Loucy (cell line): ENCODE measurements around the gene BNIP3.
"Not testable (repeated sequence)": the region's sequence is repeated elsewhere in the genome, so short reads cannot be mapped to it uniquely, and the experiment has no call there.

Experiments
- H2AFZ ChIP-seq: fragments of 200-600 bp; sonication (generic); 2 replicates; pipeline ENCODE4 v1.6.0; 2016; ENCODE audit warnings: antibody characterized with exemption, mild to moderate bottlenecking, low read length, moderate library complexity
- H3F3A ChIP-seq: fragments of 200-600 bp; 2 replicates; pipeline ENCODE4 v1.6.0; 2016; ENCODE audit warnings: antibody characterized with exemption, low read depth, mild to moderate bottlenecking
- H3K27me3 ChIP-seq: fragments of 200-600 bp; sonication (generic); 2 replicates; pipeline ENCODE4 v1.6.1; 2014; ENCODE audit warnings: low read length, mild to moderate bottlenecking; ENCODE audit not compliant: insufficient read depth, poor library complexity, severe bottlenecking
- H3K36me3 ChIP-seq: fragments of 200-600 bp; sonication (generic); 2 replicates; pipeline ENCODE4 v1.6.1; 2016; ENCODE audit warnings: low read length; ENCODE audit not compliant: insufficient read depth
- H3K4me1 ChIP-seq: fragments of 200-600 bp; sonication (generic); 2 replicates; pipeline ENCODE4 v1.5.1; 2014; ENCODE audit warnings: low read length, mild to moderate bottlenecking; ENCODE audit not compliant: insufficient read depth, poor library complexity, severe bottlenecking
- H3K4me2 ChIP-seq: fragments of 200-600 bp; sonication (generic); 2 replicates; pipeline ENCODE4 v1.6.0; 2014; ENCODE audit warnings: antibody characterized with exemption, low read length, low read depth, mild to moderate bottlenecking; ENCODE audit not compliant: poor library complexity, severe bottlenecking
- H3K4me3 ChIP-seq: fragments of 200-600 bp; sonication (generic); 2 replicates; pipeline ENCODE4 v1.5.1; 2014; ENCODE audit warnings: low read length, mild to moderate bottlenecking, mixed read lengths; ENCODE audit not compliant: poor library complexity, severe bottlenecking
- H3K79me2 ChIP-seq: fragments of 200-600 bp; sonication (generic); 2 replicates; pipeline ENCODE4 v1.6.1; 2014; ENCODE audit warnings: low read length; ENCODE audit not compliant: insufficient read depth
- H3K9ac ChIP-seq: fragments of 200-600 bp; sonication (generic); 2 replicates; pipeline ENCODE4 v1.6.0; 2014; ENCODE audit warnings: mild to moderate bottlenecking, low read depth, low read length, moderate library complexity; ENCODE audit not compliant: poor library complexity, severe bottlenecking
- H3K9me2 ChIP-seq: fragments of 200-600 bp; sonication (generic); replicated peaks from 2 replicates; pipeline ENCODE4 v1.6.1; 2016; ENCODE audit warnings: low read depth, low read length, mixed read lengths
- H3K9me3 ChIP-seq: fragments of 200-600 bp; sonication (generic); 2 replicates; pipeline ENCODE4 v1.6.1; 2014; ENCODE audit warnings: mild to moderate bottlenecking, antibody characterized with exemption, low read length, low read depth; ENCODE audit not compliant: insufficient read depth
- H4K20me1 ChIP-seq: fragments of 200-600 bp; sonication (generic); 2 replicates; pipeline ENCODE4 v1.6.0; 2014; ENCODE audit warnings: antibody characterized with exemption, low read length, mild to moderate bottlenecking; ENCODE audit not compliant: insufficient read depth, poor library complexity, severe bottlenecking
- CTCF ChIP-seq: fragments of 200-600 bp; sonication (generic); conservative IDR thresholded peaks from 2 replicates; pipeline ENCODE4 v1.5.1; 2014; ENCODE audit warnings: mild to moderate bottlenecking, antibody characterized with exemption, low read length
- EZH2phosphoT487 ChIP-seq: fragments of 200-600 bp; IDR thresholded peaks from 2 replicates; pipeline ENCODE4 v1.6.1; 2018; ENCODE audit warnings: antibody characterized with exemption, mild to moderate bottlenecking, moderate library complexity, borderline replicate concordance

Gene BNIP3

GRCh38 chr10:131993275-131993674 lies 11.6 kb upstream of the BNIP3 start:
- Histone ChIP-seq H4K20me1 (no peaks in the 10 kb centered on the region), H3K4me3 (no peak overlapping the region), H3K27me3 (no peaks in the 10 kb centered on the region), H3K79me2 (no peaks in the 10 kb centered on the region), H3K4me1 (no peaks in the 10 kb centered on the region), H3K36me3 (no peaks in the 10 kb centered on the region), H3K9me2 (no peaks in the 10 kb centered on the region), H3K4me2 (no peak overlapping the region), H3K9ac (no peak overlapping the region), H3K9me3 (no peaks in the 10 kb centered on the region), H3F3A (no peaks in the 10 kb centered on the region), H2AFZ (no peak overlapping the region)
- TF ChIP-seq EZH2phosphoT487 (no peak), CTCF (no peak)

- H3K4me2 ChIP-seq = no peak overlapping the region
- H3K9me2 ChIP-seq = no peaks in the 10 kb centered on the region
- no peak overlapping the region for H3K4me3 ChIP-seq
- no peaks in the 10 kb centered on the region for H4K20me1 ChIP-seq
- H3K4me1 ChIP-seq = no peaks in the 10 kb centered on the region
- no peak overlapping the region for H3K9ac ChIP-seq
- no peaks in the 10 kb centered on the region for H3K9me3 ChIP-seq
- H2AFZ ChIP-seq = no peak overlapping the region
- H3K36me3 ChIP-seq = no peaks in the 10 kb centered on the region
- no peaks in the 10 kb centered on the region for H3K79me2 ChIP-seq
- no peak for TF ChIP-seq CTCF
- no peak for TF ChIP-seq EZH2phosphoT487
- H3F3A ChIP-seq = no peaks in the 10 kb centered on the region
- H3K27me3 ChIP-seq = no peaks in the 10 kb centered on the region
These were observed 10.0 kb upstream of the BNIP3 start for GRCh38 chr10:131991726-131992125.

GRCh38 chr10:131987786-131988185 lies 6.1 kb upstream of the BNIP3 start:
- H3K79me2 ChIP-seq, H3K27me3 ChIP-seq, H3K9me3 ChIP-seq, H3K36me3 ChIP-seq, H2AFZ ChIP-seq, H3K4me3 ChIP-seq, H3K9ac ChIP-seq, H3K4me2 ChIP-seq, H3K9me2 ChIP-seq, H4K20me1 ChIP-seq, H3K4me1 ChIP-seq, H3F3A ChIP-seq: not testable (repeated sequence)

GRCh38 chr10:131987301-131987700 lies 5.6 kb upstream of the BNIP3 start:
- not testable (repeated sequence) for H3K36me3 ChIP-seq, H3K4me3 ChIP-seq

GRCh38 chr10:131986851-131987250 lies 5.1 kb upstream of the BNIP3 start:
- not testable (repeated sequence) for H3K27me3 ChIP-seq, H3K4me1 ChIP-seq, H3K36me3 ChIP-seq, H3K9me2 ChIP-seq, H3K4me2 ChIP-seq, H3K79me2 ChIP-seq, H4K20me1 ChIP-seq, H3K9me3 ChIP-seq, H2AFZ ChIP-seq, H3F3A ChIP-seq, H3K4me3 ChIP-seq, H3K9ac ChIP-seq

More at GRCh38 chr10:131987301-131987700, 5.6 kb upstream of the BNIP3 start:
- not testable (repeated sequence) for H3K9me2 ChIP-seq, H3K9me3 ChIP-seq, H4K20me1 ChIP-seq, H3K79me2 ChIP-seq, H2AFZ ChIP-seq, H3K4me2 ChIP-seq, H3K9ac ChIP-seq, H3K4me1 ChIP-seq, H3K27me3 ChIP-seq, H3F3A ChIP-seq
